Cardiac muscle cell (in vitro differentiated cells and primary cell): Measurements from ENCODE around the gene BTRC. TPM values are rescaled to one million over a fixed set of nuclear protein-coding genes. Genes with fewer than 3 reads are reported as not detected.
"Not testable (repeated sequence)": the region's sequence is repeated elsewhere in the genome, so short reads cannot be mapped to it uniquely, and the experiment has no call there.

Experiments used
- DNase-seq, 2 donors: peaks; one replicate each; pipeline versions ENCODE4 v3.0.0 to v3.0.0-alpha.2; 2010 to 2017; ENCODE audit warnings: low read depth in 1 of 2, low spot score in 1 of 2
- H3K27ac ChIP-seq: fragments of 200-600 bp; sonication (generic); 2 replicates; pipeline ENCODE4 v1.5.1; 2016
- H3K27me3 ChIP-seq: fragments of 200-600 bp; sonication (generic); 2 replicates; pipeline ENCODE4 v1.6.0; 2016; ENCODE audit warnings: control low read depth
- H3K36me3 ChIP-seq: fragments of 200-600 bp; sonication (generic); 2 replicates; pipeline ENCODE4 v1.5.1; 2016; ENCODE audit warnings: control low read depth
- H3K4me1 ChIP-seq: fragments of 200-600 bp; sonication (generic); 2 replicates; pipeline ENCODE4 v1.8.1; 2017; ENCODE audit warnings: low read depth, mild to moderate bottlenecking, mixed run types
- H3K4me3 ChIP-seq: fragments of 200-600 bp; sonication (generic); 2 replicates; pipeline ENCODE4 v1.5.1; 2016; ENCODE audit warnings: mild to moderate bottlenecking
- H3K9me3 ChIP-seq: fragments of 200-600 bp; sonication (generic); 2 replicates; pipeline ENCODE4 v1.5.1; 2017; ENCODE audit warnings: low read depth, mild to moderate bottlenecking, control low read depth
- polyA plus RNA-seq: library from polyadenylated mRNA; unstranded; fragments of >200 nt; fragmentation: Nextera tagmentation; extraction: Ambion mirVana; gene quantifications from 2 replicates; pipeline ENCODE4 v1.2.1, GENCODE V29; 2016
- total RNA-seq: library from RNA; depleted of rRNA; stranded (reverse); fragments of >200 nt; gene quantifications from 2 replicates; pipeline ENCODE4 v1.2.3, GENCODE V29; 2016
- TF ChIP-seq, protein P1 (sequence below): IDR thresholded peaks from 2 replicates; pipeline ENCODE4 v1.5.1; 2012; ENCODE audit warnings: low read depth, mild to moderate bottlenecking, low read length

The BTRC gene
- total and polyA plus RNA-seq, 2 experiments from 2014 or later = 14.0 to 22.3 TPM

DNA sequence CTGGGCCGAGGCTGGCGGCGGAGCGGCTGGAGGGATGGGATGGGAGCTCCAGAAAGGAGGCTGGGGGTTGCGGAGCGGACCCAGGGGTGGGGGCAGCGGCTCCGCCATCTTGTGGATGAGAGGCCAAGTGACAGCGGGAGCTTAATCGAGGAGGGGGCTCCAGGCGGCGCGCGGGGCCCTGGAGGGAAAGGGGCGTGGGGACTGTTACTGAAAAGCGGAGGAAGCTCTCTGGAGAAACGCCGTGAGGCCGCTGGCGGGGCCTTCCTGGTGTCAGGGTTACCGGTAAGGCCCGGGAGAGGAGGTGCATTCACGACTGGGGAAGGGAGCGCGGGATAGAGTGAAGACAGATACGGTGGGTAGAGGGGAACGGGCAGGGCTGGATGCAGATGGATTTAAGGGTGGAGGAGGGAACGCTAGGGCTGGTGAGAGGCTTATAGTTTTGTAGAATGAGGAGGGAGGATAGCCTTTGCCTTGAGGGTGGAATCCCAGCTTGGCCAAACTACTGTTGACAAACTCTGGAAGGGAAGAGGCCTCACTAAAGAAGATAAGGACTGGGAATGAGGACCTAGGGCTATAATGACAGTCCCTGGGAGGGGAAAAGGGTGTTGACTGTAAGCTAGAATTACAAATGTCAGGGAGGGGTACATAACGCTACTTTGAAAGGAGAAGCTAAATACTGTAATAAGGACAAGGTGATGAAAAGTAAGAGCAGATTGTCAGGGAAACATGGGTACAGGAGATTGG lies 535 bp downstream of the BTRC start:
- TF ChIP-seq, protein P1, sequence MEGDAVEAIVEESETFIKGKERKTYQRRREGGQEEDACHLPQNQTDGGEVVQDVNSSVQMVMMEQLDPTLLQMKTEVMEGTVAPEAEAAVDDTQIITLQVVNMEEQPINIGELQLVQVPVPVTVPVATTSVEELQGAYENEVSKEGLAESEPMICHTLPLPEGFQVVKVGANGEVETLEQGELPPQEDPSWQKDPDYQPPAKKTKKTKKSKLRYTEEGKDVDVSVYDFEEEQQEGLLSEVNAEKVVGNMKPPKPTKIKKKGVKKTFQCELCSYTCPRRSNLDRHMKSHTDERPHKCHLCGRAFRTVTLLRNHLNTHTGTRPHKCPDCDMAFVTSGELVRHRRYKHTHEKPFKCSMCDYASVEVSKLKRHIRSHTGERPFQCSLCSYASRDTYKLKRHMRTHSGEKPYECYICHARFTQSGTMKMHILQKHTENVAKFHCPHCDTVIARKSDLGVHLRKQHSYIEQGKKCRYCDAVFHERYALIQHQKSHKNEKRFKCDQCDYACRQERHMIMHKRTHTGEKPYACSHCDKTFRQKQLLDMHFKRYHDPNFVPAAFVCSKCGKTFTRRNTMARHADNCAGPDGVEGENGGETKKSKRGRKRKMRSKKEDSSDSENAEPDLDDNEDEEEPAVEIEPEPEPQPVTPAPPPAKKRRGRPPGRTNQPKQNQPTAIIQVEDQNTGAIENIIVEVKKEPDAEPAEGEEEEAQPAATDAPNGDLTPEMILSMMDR = peak; percentile 2
- no peaks in the 10 kb centered on the region for H3K27me3 ChIP-seq
- H3K4me1 ChIP-seq = peaks cover 18% of the 10 kb centered on the region

DNA sequence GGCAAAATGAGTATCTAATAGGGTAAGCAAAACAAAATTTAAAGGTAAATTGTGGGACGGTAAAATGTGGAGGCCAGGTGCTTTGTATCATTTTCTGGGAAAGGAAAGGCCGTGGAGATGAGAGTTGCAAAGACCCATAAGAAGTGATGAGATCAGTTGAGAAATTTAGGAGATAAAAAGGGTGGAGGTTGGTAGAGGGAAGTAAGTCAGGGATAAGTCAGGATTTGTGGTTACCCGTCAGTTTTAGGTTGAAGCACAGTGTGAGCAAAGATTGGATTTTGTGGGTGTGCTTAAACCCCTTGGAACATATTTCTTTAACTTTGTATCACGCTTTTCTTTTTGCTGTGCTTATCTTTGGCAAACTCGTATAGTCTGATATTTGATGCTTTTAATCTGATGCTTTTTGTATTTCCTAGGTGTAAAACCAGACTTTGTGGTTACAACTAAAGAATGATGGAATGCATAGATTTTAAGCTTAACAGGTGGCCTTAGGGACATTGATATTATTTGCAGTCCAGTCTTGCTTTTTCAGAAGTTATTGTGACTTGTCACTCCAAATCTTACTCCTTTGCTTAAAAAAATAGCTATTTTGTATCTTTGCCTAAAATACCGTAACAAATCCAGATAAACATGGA lies 1.2 kb downstream of the BTRC start:
- Histone ChIP-seq H3K27me3 (no peaks in the 10 kb centered on the region), H3K4me1 (peaks cover 18% of the 10 kb centered on the region), H3K36me3 (no peaks in the 10 kb centered on the region), H3K9me3 (no peaks in the 10 kb centered on the region), H3K27ac (peak overlapping the region; percentile 88), H3K4me3 (peak overlapping the region; percentile 69)
- DNase-seq = no peak
- TF ChIP-seq, protein P1 = no peak

More for the DNA sequence above, 535 bp downstream of the BTRC start:
- Histone ChIP-seq H3K9me3 (no peaks in the 10 kb centered on the region), H3K36me3 (no peaks in the 10 kb centered on the region), H3K27ac (peak overlapping the region; percentile 88), H3K4me3 (peak overlapping the region; percentile 69)
- DNase-seq = peak; percentile 52 to 81

DNA sequence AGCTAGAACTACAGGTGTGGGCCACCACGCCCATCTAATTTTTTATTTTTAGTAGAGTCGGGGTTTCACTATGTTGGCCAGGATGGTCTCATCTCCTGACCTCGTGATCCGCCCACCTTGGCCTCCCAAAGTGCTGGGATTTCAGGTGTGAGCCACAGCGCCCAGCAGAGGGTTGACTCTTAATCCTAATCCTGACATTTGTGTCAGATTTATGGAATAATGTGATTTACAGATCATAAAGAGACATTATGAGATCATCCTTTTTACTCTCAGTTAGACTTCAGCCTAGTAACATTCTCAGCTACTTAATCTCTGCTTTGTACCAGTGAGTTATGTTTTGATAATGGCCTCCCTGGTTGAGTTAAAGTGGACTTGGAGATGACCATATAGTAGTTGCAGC lies 2.2 kb downstream of the BTRC start:
- Histone ChIP-seq H3K4me3 (no peak overlapping the region), H3K36me3 (no peaks in the 10 kb centered on the region), H3K27ac (peak overlapping the region; percentile 88), H3K27me3 (no peaks in the 10 kb centered on the region), H3K9me3 (no peaks in the 10 kb centered on the region), H3K4me1 (peaks cover 18% of the 10 kb centered on the region)
- DNase-seq = no peak
- TF ChIP-seq, protein P1 = no peak

DNA sequence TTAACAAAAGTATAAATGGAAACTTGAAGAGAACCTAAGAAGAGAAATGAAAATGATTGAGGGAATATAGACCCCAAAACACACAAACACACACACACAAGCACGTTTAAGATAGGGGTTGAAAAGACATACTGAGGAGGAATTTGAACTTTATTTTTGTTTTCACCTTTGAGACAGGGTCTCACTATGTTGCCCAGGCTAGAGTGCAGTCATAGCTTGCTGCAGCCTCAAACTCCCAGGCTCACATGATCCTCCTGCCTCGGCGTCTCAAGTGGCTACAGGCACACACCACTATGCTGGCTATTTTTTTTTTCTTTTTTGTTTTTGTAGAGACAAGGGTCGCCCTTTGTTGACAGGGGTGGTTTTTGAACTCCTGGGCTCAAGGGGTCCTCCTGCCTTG lies 4.0 kb downstream of the BTRC start:
- no peak overlapping the region for H3K4me3 ChIP-seq
- no peaks in the 10 kb centered on the region for H3K27me3 ChIP-seq
- no peaks in the 10 kb centered on the region for H3K36me3 ChIP-seq
- no peaks in the 10 kb centered on the region for H3K9me3 ChIP-seq
- no peak for DNase-seq
- no peak overlapping the region for H3K27ac ChIP-seq
- peaks cover 18% of the 10 kb centered on the region for H3K4me1 ChIP-seq
- TF ChIP-seq, protein P1 = no peak

DNA sequence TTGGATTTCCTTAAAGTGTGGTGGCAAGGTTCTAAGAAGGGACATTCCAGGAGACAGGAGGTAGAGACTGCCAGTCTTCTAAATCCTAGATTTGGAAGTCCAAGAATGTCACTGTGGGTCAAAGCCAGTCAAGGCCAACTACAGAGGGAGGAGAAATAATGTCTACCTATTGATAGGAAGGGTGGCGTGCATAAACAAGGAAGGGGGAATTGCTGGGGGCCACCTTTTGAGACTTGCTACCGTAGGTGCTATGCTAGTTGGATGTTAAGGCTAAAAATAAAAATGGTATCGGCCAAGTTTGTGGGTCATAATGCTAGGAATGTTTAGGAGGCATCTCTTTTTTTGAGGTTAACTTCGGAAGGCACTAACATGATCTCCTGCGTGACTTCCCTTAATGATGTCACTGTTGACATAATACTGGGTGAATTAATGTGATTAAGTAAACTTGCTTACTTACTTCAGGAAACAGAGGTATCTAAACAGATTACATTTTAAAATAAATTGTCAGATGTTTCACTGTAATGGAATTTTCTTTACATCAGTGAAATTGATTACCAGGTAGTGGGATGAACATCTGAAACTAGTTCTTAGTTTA lies 4.8 kb downstream of the BTRC start:
- Histone ChIP-seq H3K9me3 (no peaks in the 10 kb centered on the region), H3K36me3 (no peaks in the 10 kb centered on the region), H3K4me3 (no peak overlapping the region), H3K4me1 (peaks cover 21% of the 10 kb centered on the region), H3K27ac (no peak overlapping the region), H3K27me3 (no peaks in the 10 kb centered on the region)
- peak in 1 of 2 donors; percentile 26 for DNase-seq
- TF ChIP-seq, protein P1 = no peak

DNA sequence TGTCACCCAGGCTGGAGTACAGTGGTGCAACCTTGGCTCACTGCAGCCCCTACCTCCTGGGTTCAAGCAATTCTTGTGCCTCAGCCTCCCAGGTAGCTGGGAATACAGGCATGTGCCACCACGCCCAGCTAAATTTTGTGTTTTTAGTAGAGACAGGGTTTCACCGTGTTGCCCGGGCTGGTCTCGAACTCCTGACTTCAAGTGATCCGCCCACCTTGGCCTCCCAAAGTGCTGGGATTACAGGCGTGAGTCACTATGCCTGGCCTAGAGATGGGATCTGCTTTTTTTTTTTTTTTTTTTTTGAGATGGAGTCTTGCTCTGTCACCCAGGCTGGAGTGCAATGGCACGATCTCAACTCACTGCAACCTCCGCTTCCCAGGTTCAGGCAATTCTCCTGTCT lies 6.1 kb downstream of the BTRC start:
- H3K4me3 ChIP-seq, H3K9me3 ChIP-seq, H3K36me3 ChIP-seq, H3K27me3 ChIP-seq, DNase-seq, H3K27ac ChIP-seq: not testable (repeated sequence)
- H3K4me1 ChIP-seq = peaks cover 26% of the 10 kb centered on the region

DNA sequence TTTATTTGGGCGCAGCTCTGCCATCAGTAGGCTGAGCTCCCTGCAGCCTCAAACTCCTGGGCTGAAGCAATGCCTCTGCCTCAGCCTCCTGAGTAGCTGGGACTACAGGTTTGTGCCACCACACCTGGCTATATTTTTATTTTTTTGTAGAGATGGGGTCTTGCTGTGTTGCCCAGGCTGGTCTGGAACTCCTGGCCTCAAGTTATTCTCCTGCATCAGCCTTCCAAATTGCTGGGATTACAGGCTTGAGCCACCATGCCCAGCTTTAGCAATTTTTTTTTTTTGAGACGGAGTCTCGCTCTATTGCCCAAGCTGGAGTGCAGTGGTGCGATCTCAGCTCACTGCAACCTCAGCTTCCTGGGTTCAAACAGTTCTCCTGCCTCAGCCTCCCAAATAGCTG lies 6.9 kb downstream of the BTRC start:
- not testable (repeated sequence) for H3K27ac ChIP-seq, H3K9me3 ChIP-seq, H3K36me3 ChIP-seq, H3K4me3 ChIP-seq, DNase-seq, H3K27me3 ChIP-seq
- H3K4me1 ChIP-seq = peaks cover 19% of the 10 kb centered on the region
